ENCODE data around the gene CBR1.
"Not testable (repeated sequence)": the region's sequence is repeated elsewhere in the genome, so short reads cannot be mapped to it uniquely, and the experiment has no call there.

The CBR1 gene

GRCh38 chr21:36048357-36048756 is 21.5 kb upstream of the CBR1 start:
- DNase-seq (ENCODE audit: low read depth in 2 of 2) = no peak

GRCh38 chr21:36052860-36053714 is 16.7 kb upstream of the CBR1 start:
- no peak for DNase-seq (ENCODE audit: low read depth in 2 of 2)

- DNase-seq (ENCODE audit: low read depth in 2 of 2) = no peak
Observed at GRCh38 chr21:36053715-36054062, 16.1 kb upstream of the CBR1 start.

GRCh38 chr21:36055551-36055950 is 14.3 kb upstream of the CBR1 start:
- no peak for DNase-seq (ENCODE audit: low read depth in 2 of 2)

GRCh38 chr21:36059823-36060158 is 10.0 kb upstream of the CBR1 start:
- DNase-seq (ENCODE audit: low read depth in 2 of 2) = no peak

GRCh38 chr21:36060159-36060921 is 9.5 kb upstream of the CBR1 start, which contains the start of gene SETD4:
Gene SETD4 (minus strand): TSS chr21:36060526. CDS start chr21:36058888, 1,638 bp downstream.
- DNase-seq (ENCODE audit: low read depth in 2 of 2) = peak; percentile 92 to 93

GRCh38 chr21:36061445-36061844 is 8.4 kb upstream of the CBR1 start:
- no peak for DNase-seq (ENCODE audit: low read depth in 2 of 2)

GRCh38 chr21:36063375-36064084 is 6.3 kb upstream of the CBR1 start:
- no peak for DNase-seq (ENCODE audit: low read depth in 2 of 2)

GRCh38 chr21:36064085-36064460 is 5.8 kb upstream of the CBR1 start:
- no peak for DNase-seq (ENCODE audit: low read depth in 2 of 2)

- no peak for DNase-seq (ENCODE audit: low read depth in 2 of 2)
Observed at GRCh38 chr21:36065497-36066036, 4.3 kb upstream of the CBR1 start.

GRCh38 chr21:36068748-36069398 is 951 bp upstream of the CBR1 start:
- DNase-seq (ENCODE audit: low read depth in 2 of 2) = no peak

- DNase-seq (ENCODE audit: low read depth in 2 of 2) = no peak
Observed at GRCh38 chr21:36070999-36071398, 1.2 kb downstream of the CBR1 start.

- no peak for DNase-seq (ENCODE audit: low read depth in 2 of 2)
Observed at GRCh38 chr21:36072453-36073162, 2.8 kb downstream of the CBR1 start.

GRCh38 chr21:36073181-36073580 is 3.4 kb downstream of the CBR1 start:
- DNase-seq (ENCODE audit: low read depth in 2 of 2) = no peak

GRCh38 chr21:36073911-36074310 is 4.1 kb downstream of the CBR1 start:
- DNase-seq (ENCODE audit: low read depth in 2 of 2) = not testable (repeated sequence)

- no peak for DNase-seq (ENCODE audit: low read depth in 2 of 2)
Observed at GRCh38 chr21:36075171-36075570, 5.3 kb downstream of the CBR1 start.

- no peak for DNase-seq (ENCODE audit: low read depth in 2 of 2)
Observed at GRCh38 chr21:36075953-36076352, 6.1 kb downstream of the CBR1 start.

- no peak for DNase-seq (ENCODE audit: low read depth in 2 of 2)
Observed at GRCh38 chr21:36076878-36077655, 7.2 kb downstream of the CBR1 start.

- no peak for DNase-seq (ENCODE audit: low read depth in 2 of 2)
Observed at GRCh38 chr21:36077758-36078157, 7.9 kb downstream of the CBR1 start.

- peak in 1 of 2 donors; percentile 15 for DNase-seq (ENCODE audit: low read depth in 2 of 2)
Observed at GRCh38 chr21:36079010-36079649, 9.3 kb downstream of the CBR1 start.

Data from activated CD4-positive, alpha-beta T cell treated with anti-CD3 and anti-CD28 coated beads for 24 hours (primary cell).